Measurements from ENCODE around the gene ARHGAP18. TPM values are rescaled to one million over a fixed set of nuclear protein-coding genes. Genes with fewer than 3 reads are reported as not detected.

ARHGAP18 gene
- total RNA-seq, 2 donors from 2014 or later = 14.3 to 17.7 TPM

GRCh38 chr6:129705212-129705611 is 4.8 kb downstream of the ARHGAP18 start:
- TF ChIP-seq, protein P1, sequence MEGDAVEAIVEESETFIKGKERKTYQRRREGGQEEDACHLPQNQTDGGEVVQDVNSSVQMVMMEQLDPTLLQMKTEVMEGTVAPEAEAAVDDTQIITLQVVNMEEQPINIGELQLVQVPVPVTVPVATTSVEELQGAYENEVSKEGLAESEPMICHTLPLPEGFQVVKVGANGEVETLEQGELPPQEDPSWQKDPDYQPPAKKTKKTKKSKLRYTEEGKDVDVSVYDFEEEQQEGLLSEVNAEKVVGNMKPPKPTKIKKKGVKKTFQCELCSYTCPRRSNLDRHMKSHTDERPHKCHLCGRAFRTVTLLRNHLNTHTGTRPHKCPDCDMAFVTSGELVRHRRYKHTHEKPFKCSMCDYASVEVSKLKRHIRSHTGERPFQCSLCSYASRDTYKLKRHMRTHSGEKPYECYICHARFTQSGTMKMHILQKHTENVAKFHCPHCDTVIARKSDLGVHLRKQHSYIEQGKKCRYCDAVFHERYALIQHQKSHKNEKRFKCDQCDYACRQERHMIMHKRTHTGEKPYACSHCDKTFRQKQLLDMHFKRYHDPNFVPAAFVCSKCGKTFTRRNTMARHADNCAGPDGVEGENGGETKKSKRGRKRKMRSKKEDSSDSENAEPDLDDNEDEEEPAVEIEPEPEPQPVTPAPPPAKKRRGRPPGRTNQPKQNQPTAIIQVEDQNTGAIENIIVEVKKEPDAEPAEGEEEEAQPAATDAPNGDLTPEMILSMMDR (conservative IDR thresholded peaks at IDR 0.05) = no peak
- peaks cover 30% of the 10 kb centered on the region for H3K4me1 Mint-ChIP-seq

DNA sequence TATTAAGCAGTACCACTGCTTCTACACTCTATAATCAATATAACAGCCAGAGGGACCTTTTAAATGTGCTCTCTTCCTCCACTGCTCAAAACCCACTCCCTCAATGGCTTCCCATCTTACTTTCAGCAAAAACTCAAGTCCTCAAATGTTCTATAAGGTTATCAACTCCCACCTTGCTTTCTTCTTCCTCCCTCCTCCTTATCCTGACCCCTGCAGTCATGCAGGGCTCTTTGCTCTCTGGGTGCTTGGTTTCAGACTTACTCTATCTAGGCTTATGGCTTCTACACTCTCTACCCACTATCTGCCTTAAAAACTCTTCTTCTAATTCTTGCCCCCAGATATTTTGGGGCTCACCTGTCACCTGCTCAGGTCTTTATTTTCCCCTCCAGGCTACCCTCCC is 5.3 kb downstream of the ARHGAP18 start:
- H3K36me3 Mint-ChIP-seq (ENCODE audit: low read depth) = peaks cover 8% of the 10 kb centered on the region
- peaks cover 6% of the 10 kb centered on the region for H3K9me3 ChIP-seq (ENCODE audit: control insufficient read depth, low read length)
- TF ChIP-seq, protein P1 (conservative IDR thresholded peaks at IDR 0.05) = no peak

More at GRCh38 chr6:129705212-129705611, 4.8 kb downstream of the ARHGAP18 start:
- H3K27me3 ChIP-seq (ENCODE audit: control insufficient read depth, insufficient read depth, low read length, poor library complexity, severe bottlenecking) = no peaks in the 10 kb centered on the region
- H3K9me3 ChIP-seq (ENCODE audit: control insufficient read depth, low read length) = peaks cover 1% of the 10 kb centered on the region
- no peak overlapping the region for H3K4me3 Mint-ChIP-seq
- no peak overlapping the region for H3K27ac Mint-ChIP-seq
- no peaks in the 10 kb centered on the region for H3K27me3 Mint-ChIP-seq (ENCODE audit: insufficient read depth)
- no peaks in the 10 kb centered on the region for H3K9me3 Mint-ChIP-seq
- no peak overlapping the region for H3K9ac ChIP-seq (ENCODE audit: extremely low read depth, low read length, poor library complexity, severe bottlenecking)
- peaks cover 16% of the 10 kb centered on the region for H3K4me1 ChIP-seq (ENCODE audit: control insufficient read depth, insufficient read depth, low read length)
- H3K36me3 Mint-ChIP-seq (ENCODE audit: low read depth) = peaks cover 8% of the 10 kb centered on the region
- H3K27ac ChIP-seq (ENCODE audit: low read depth, low read length) = no peak overlapping the region
- H3K36me3 ChIP-seq (ENCODE audit: control insufficient read depth, insufficient read depth, low read length) = no peaks in the 10 kb centered on the region
- DNase-seq = no peak
- H3K4me3 ChIP-seq (ENCODE audit: low read length) = no peak overlapping the region

GRCh38 chr6:129701721-129702455 is 8.1 kb downstream of the ARHGAP18 start:
- Mint-ChIP-seq H3K27me3 (ENCODE audit: insufficient read depth) (no peaks in the 10 kb centered on the region), H3K36me3 (ENCODE audit: low read depth) (peaks cover 5% of the 10 kb centered on the region), H3K27ac (no peak overlapping the region), H3K4me3 (no peak overlapping the region), H3K9me3 (no peaks in the 10 kb centered on the region), H3K4me1 (peaks cover 22% of the 10 kb centered on the region)
- no peak for DNase-seq
- no peak overlapping the region for H3K4me3 ChIP-seq (ENCODE audit: low read length)
- H3K36me3 ChIP-seq (ENCODE audit: control insufficient read depth, insufficient read depth, low read length) = no peaks in the 10 kb centered on the region
- H3K27me3 ChIP-seq (ENCODE audit: control insufficient read depth, insufficient read depth, low read length, poor library complexity, severe bottlenecking) = no peaks in the 10 kb centered on the region
- WGBS, 2 experiments (ENCODE audit: insufficient coverage in 1 of 2, insufficient read length in 1 of 2) = 92% methylated on average over 2 to 3 of the region's 4 CpGs
- TF ChIP-seq, protein P1 (conservative IDR thresholded peaks at IDR 0.05) = no peak
- H3K9me3 ChIP-seq (ENCODE audit: control insufficient read depth, low read length) = peaks cover 9% of the 10 kb centered on the region
- no peak overlapping the region for H3K9ac ChIP-seq (ENCODE audit: extremely low read depth, low read length, poor library complexity, severe bottlenecking)
- peaks cover 8% of the 10 kb centered on the region for H3K4me1 ChIP-seq (ENCODE audit: control insufficient read depth, insufficient read depth, low read length)
- no peak overlapping the region for H3K27ac ChIP-seq (ENCODE audit: low read depth, low read length)

More for the DNA sequence above, 5.3 kb downstream of the ARHGAP18 start:
- Histone ChIP-seq H3K4me3 (ENCODE audit: low read length) (no peak overlapping the region), H3K4me1 (ENCODE audit: control insufficient read depth, insufficient read depth, low read length) (peaks cover 15% of the 10 kb centered on the region), H3K36me3 (ENCODE audit: control insufficient read depth, insufficient read depth, low read length) (no peaks in the 10 kb centered on the region), H3K27me3 (ENCODE audit: control insufficient read depth, insufficient read depth, low read length, poor library complexity, severe bottlenecking) (no peaks in the 10 kb centered on the region), H3K27ac (ENCODE audit: low read depth, low read length) (no peak overlapping the region), H3K9ac (ENCODE audit: extremely low read depth, low read length, poor library complexity, severe bottlenecking) (no peak overlapping the region)
- DNase-seq = no peak
- Mint-ChIP-seq H3K27me3 (ENCODE audit: insufficient read depth) (no peaks in the 10 kb centered on the region), H3K9me3 (no peaks in the 10 kb centered on the region), H3K4me3 (no peak overlapping the region), H3K4me1 (peaks cover 30% of the 10 kb centered on the region), H3K27ac (no peak overlapping the region)

Measured in endodermal cell (in vitro differentiated cells).